Large intestine (tissue), 3 donors: ENCODE measurements around the gene ZC3H18. TPM values are rescaled to one million over a fixed set of nuclear protein-coding genes. Genes with fewer than 3 reads are reported as not detected.

Experiments used
- DNase-seq, 2 donors: peaks; one replicate each; pipeline versions ENCODE4 v3.0.0 to v3.0.0-alpha.2; 2013
- H3K27ac ChIP-seq: one replicate; pipeline ENCODE4 v1.5.1; 2013; ENCODE audit warnings: low read length
- H3K27me3 ChIP-seq: 2 replicates; pipeline ENCODE4 v1.6.1; 2013; ENCODE audit warnings: low read length; ENCODE audit not compliant: control insufficient read depth, insufficient read depth
- H3K36me3 ChIP-seq: 2 replicates; pipeline ENCODE4 v1.6.1; 2013; ENCODE audit warnings: low read length; ENCODE audit not compliant: control insufficient read depth, insufficient read depth
- H3K4me1 ChIP-seq: one replicate; pipeline ENCODE4 v1.6.1; 2013; ENCODE audit warnings: low read length; ENCODE audit not compliant: control insufficient read depth, insufficient read depth
- H3K4me3 ChIP-seq: one replicate; pipeline ENCODE4 v1.5.1; 2013; ENCODE audit warnings: low read length
- H3K9me3 ChIP-seq: one replicate; pipeline ENCODE4 v1.6.1; 2013; ENCODE audit warnings: mild to moderate bottlenecking, low read depth, low read length, moderate library complexity; ENCODE audit not compliant: control insufficient read depth
- WGBS: methylation state at CpG from one replicate; pipeline ENCODE4 v1.1.5; 2013; ENCODE audit warnings: low lambda C conversion rate; ENCODE audit not compliant: insufficient coverage; 5-methylcytosine and 5-hydroxymethylcytosine counted together
- polyA plus RNA-seq: library from polyadenylated mRNA; unstranded; fragments of 120-200 nt; gene quantifications from one replicate; pipeline ENCODE4 v1.2.1, GENCODE V29; 2013

ZC3H18 gene
- polyA plus RNA-seq, 1 donor, result 34.3 TPM

GRCh38 chr16:88655733-88656281, 85.6 kb downstream of the ZC3H18 start:
- DNase-seq, result no peak
- Histone ChIP-seq H3K27me3 (no peaks in the 10 kb centered on the region), H3K4me3 (no peak overlapping the region), H3K36me3 (peaks cover 39% of the 10 kb centered on the region), H3K27ac (no peak overlapping the region), H3K9me3 (no peaks in the 10 kb centered on the region), H3K4me1 (peaks cover 8% of the 10 kb centered on the region)
- no CpG with 5 or more reads among the region's 29 CpGs for WGBS

GRCh38 chr16:88656291-88656980, 86.2 kb downstream of the ZC3H18 start:
- Histone ChIP-seq H3K9me3 (no peaks in the 10 kb centered on the region), H3K27me3 (no peaks in the 10 kb centered on the region), H3K4me3 (no peak overlapping the region), H3K36me3 (peaks cover 39% of the 10 kb centered on the region), H3K27ac (no peak overlapping the region), H3K4me1 (peaks cover 4% of the 10 kb centered on the region)
- no peak for DNase-seq
- WGBS, result no CpG with 5 or more reads among the region's 25 CpGs

DNA sequence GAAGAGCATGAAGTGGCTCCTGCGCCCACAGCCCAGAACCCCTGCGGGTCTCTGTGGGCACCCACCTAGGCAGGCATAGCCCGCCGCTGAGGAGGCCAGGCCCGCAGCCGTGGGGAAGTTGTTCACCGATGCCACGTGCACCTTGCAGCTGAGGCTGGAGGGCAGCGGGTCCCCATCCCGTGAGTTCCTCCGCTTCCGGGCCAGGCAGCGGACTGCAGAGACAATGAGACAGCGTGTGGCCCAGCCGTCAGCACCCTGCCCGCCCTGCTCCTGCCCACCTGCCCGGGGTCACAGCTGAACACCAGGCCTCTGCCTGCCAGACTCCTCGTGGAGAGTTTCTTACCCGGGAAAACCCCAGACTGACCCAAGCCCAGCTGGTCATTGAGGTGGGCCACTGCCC, 87.2 kb downstream of the ZC3H18 start:
- Histone ChIP-seq H3K9me3 (no peaks in the 10 kb centered on the region), H3K27me3 (no peaks in the 10 kb centered on the region), H3K4me1 (peaks cover 6% of the 10 kb centered on the region), H3K36me3 (peaks cover 39% of the 10 kb centered on the region), H3K4me3 (no peak overlapping the region), H3K27ac (no peak overlapping the region)
- WGBS, result no CpG with 5 or more reads among the region's 19 CpGs
- no peak for DNase-seq

- H3K4me3 ChIP-seq, result no peak overlapping the region
- no CpG with 5 or more reads among the region's 15 CpGs for WGBS
- H3K9me3 ChIP-seq, result no peaks in the 10 kb centered on the region
- peaks cover 7% of the 10 kb centered on the region for H3K4me1 ChIP-seq
- no peaks in the 10 kb centered on the region for H3K27me3 ChIP-seq
- peaks cover 32% of the 10 kb centered on the region for H3K36me3 ChIP-seq
- DNase-seq, result no peak
- H3K27ac ChIP-seq, result no peak overlapping the region
Measured at GRCh38 chr16:88658714-88659113, 88.5 kb downstream of the ZC3H18 start.

DNA sequence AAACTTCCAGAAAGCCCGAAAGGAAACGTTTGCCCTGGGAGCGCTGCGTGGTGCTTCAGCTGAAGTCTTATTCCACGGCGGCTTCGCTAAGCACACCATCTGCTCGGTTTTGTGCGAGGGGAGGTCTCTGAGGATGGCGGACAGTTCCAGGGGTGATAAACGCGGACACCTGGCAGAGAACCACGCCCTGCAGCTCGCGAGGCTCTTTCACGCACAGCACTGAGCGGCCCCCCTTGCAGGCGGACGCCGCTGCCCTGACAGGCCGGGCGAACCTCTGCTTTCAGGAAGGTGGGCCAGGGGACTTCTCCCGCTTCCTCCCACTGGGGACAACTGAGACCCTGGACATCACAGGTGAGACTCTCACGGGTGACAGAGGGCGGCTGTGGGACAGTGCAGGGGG, 89.0 kb downstream of the ZC3H18 start:
- Histone ChIP-seq H3K36me3 (peaks cover 30% of the 10 kb centered on the region), H3K9me3 (no peaks in the 10 kb centered on the region), H3K27ac (no peak overlapping the region), H3K4me3 (no peak overlapping the region), H3K4me1 (peaks cover 9% of the 10 kb centered on the region), H3K27me3 (no peaks in the 10 kb centered on the region)
- no CpG with 5 or more reads among the region's 25 CpGs for WGBS
- no peak for DNase-seq

GRCh38 chr16:88661468-88661867, 91.3 kb downstream of the ZC3H18 start:
- no peak overlapping the region for H3K4me3 ChIP-seq
- H3K27ac ChIP-seq, result no peak overlapping the region
- DNase-seq, result no peak
- H3K9me3 ChIP-seq, result no peaks in the 10 kb centered on the region
- WGBS, result no CpG with 5 or more reads among the region's 10 CpGs
- H3K36me3 ChIP-seq, result peaks cover 14% of the 10 kb centered on the region
- no peaks in the 10 kb centered on the region for H3K27me3 ChIP-seq
- peaks cover 10% of the 10 kb centered on the region for H3K4me1 ChIP-seq

- no CpG with 5 or more reads among the region's 49 CpGs for WGBS
- H3K4me3 ChIP-seq, result peak overlapping the region; percentile 100
- no peaks in the 10 kb centered on the region for H3K9me3 ChIP-seq
- peak overlapping the region; percentile 70 for H3K27ac ChIP-seq
- H3K4me1 ChIP-seq, result peaks cover 10% of the 10 kb centered on the region
- H3K36me3 ChIP-seq, result peaks cover 7% of the 10 kb centered on the region
- H3K27me3 ChIP-seq, result no peaks in the 10 kb centered on the region
- DNase-seq, result peak in 1 of 2 donors; percentile 29
Measured at GRCh38 chr16:88662222-88662842, 92.1 kb downstream of the ZC3H18 start.

GRCh38 chr16:88662843-88663606, 92.8 kb downstream of the ZC3H18 start, which contains the start of gene MVD:
TSS of gene MVD (minus strand) at chr16:88663091. CDS start at chr16:88663080, 11 bp downstream.
- Histone ChIP-seq H3K4me1 (peaks cover 10% of the 10 kb centered on the region), H3K27me3 (no peaks in the 10 kb centered on the region), H3K27ac (peak within 1 kb of the TSS; percentile 70), H3K36me3 (peaks cover 1% of the 10 kb centered on the region), H3K9me3 (no peaks in the 10 kb centered on the region), H3K4me3 (peak within 1 kb of the TSS; percentile 100)
- peak; percentile 99 for DNase-seq
- no CpG with 5 or more reads among the region's 88 CpGs for WGBS

DNA sequence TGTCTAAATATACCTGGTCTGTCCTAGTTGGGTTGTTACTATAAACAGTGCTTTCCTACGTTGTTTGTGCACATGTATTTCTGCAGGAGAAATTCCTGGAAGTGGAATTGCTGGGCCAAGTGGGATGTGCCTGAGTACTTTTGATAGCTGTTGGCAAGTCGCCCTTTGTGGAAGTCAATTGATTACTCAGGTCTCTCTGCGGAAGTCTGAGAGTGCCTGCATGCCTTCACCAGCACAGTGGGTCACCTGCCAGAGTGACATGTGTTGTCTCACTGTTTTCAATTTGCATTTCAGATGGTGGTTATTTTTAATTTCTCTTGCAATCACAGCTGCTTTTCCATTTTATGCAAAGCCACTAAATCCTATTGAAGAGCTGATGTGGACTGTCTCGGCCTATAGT, 94.9 kb downstream of the ZC3H18 start:
- Histone ChIP-seq H3K27me3 (no peaks in the 10 kb centered on the region), H3K4me1 (peaks cover 10% of the 10 kb centered on the region), H3K9me3 (no peaks in the 10 kb centered on the region), H3K36me3 (no peaks in the 10 kb centered on the region), H3K4me3 (no peak overlapping the region), H3K27ac (no peak overlapping the region)
- DNase-seq, result no peak
- WGBS, result 100% methylated on average over 1 of the region's 4 CpGs

GRCh38 chr16:88665570-88665969, 95.4 kb downstream of the ZC3H18 start:
- H3K36me3 ChIP-seq, result no peaks in the 10 kb centered on the region
- H3K4me3 ChIP-seq, result no peak overlapping the region
- no CpG with 5 or more reads among the region's 3 CpGs for WGBS

More at GRCh38 chr16:88665570-88665969, 95.4 kb downstream of the ZC3H18 start:
- no peak overlapping the region for H3K27ac ChIP-seq
- no peak for DNase-seq
- no peaks in the 10 kb centered on the region for H3K9me3 ChIP-seq
- H3K4me1 ChIP-seq, result peaks cover 10% of the 10 kb centered on the region
- no peaks in the 10 kb centered on the region for H3K27me3 ChIP-seq
